AG09309 (cell line): ENCODE results near the gene ACOT6.
"Not testable (repeated sequence)": the region's sequence is repeated elsewhere in the genome, so short reads cannot be mapped to it uniquely, and the experiment has no call there.

Experiments used
- DNase-seq: peaks from one replicate; pipeline ENCODE4 v3.0.0-alpha.2; 2010; ENCODE audit warnings: low read depth
- H3K4me3 ChIP-seq: 2 replicates; pipeline ENCODE4 v1.5.1; 2011; ENCODE audit warnings: mild to moderate bottlenecking, low read depth, low read length, moderate library complexity; ENCODE audit not compliant: control insufficient read depth
- TF ChIP-seq, protein P1 (sequence below): IDR thresholded peaks from 2 replicates; pipeline ENCODE4 v1.5.1; 2011; ENCODE audit warnings: mild to moderate bottlenecking, low read depth, low read length, inconsistent platforms; ENCODE audit not compliant: insufficient read depth, control insufficient read depth; ENCODE audit errors: missing control alignments

Gene ACOT6

DNA sequence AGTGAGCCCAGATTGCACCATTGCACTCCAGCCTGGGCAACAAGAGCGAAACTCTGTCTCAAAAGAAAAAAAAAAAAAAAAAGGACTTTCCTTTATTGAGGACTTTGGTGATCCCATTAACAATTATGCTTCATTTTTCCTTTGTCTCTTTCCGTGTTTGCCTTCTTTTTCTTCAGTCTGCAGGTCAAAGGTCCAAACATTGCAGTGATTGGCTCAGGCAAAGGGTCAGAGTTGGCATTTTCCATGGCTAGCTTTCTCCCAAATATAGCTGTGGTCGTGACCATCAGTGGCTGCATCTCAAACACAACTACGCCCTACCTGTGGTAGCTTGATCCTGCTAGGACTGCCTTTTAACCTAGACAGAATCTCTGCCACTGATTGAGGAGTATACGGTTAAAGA, 25.5 kb downstream of the ACOT6 start:
- TF ChIP-seq, protein P1, sequence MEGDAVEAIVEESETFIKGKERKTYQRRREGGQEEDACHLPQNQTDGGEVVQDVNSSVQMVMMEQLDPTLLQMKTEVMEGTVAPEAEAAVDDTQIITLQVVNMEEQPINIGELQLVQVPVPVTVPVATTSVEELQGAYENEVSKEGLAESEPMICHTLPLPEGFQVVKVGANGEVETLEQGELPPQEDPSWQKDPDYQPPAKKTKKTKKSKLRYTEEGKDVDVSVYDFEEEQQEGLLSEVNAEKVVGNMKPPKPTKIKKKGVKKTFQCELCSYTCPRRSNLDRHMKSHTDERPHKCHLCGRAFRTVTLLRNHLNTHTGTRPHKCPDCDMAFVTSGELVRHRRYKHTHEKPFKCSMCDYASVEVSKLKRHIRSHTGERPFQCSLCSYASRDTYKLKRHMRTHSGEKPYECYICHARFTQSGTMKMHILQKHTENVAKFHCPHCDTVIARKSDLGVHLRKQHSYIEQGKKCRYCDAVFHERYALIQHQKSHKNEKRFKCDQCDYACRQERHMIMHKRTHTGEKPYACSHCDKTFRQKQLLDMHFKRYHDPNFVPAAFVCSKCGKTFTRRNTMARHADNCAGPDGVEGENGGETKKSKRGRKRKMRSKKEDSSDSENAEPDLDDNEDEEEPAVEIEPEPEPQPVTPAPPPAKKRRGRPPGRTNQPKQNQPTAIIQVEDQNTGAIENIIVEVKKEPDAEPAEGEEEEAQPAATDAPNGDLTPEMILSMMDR: no peak
- H3K4me3 ChIP-seq: no peak overlapping the region
- DNase-seq: no peak

DNA sequence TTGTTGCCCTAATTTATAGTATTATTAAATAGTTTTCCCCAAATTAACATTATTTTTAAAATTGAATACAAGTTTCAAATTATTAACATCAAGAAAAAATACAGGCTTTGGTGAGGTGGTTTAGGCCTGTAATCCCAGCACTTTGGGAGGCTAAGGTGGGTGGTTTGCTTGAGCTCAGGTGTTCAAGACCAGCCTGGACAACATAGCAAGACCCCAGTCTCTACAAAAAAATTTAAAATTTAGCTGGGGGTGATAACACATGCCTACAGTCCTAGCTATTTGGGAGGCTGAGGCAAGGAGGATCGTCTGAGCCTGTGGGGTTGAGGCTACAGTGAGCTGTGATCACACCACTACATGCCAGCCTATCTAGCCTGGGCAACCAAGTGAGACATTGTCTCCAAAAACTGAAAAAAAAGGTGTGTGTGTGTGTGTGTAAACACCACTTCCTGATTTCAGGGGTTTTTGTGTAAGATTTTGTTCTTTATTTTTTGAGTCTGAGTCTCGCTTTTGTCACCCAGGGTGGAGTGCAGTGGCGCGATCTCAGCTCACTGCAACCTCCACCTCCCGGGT, 28.6 kb downstream of the ACOT6 start:
- TF ChIP-seq, protein P1: no peak
- no peak overlapping the region for H3K4me3 ChIP-seq

DNA sequence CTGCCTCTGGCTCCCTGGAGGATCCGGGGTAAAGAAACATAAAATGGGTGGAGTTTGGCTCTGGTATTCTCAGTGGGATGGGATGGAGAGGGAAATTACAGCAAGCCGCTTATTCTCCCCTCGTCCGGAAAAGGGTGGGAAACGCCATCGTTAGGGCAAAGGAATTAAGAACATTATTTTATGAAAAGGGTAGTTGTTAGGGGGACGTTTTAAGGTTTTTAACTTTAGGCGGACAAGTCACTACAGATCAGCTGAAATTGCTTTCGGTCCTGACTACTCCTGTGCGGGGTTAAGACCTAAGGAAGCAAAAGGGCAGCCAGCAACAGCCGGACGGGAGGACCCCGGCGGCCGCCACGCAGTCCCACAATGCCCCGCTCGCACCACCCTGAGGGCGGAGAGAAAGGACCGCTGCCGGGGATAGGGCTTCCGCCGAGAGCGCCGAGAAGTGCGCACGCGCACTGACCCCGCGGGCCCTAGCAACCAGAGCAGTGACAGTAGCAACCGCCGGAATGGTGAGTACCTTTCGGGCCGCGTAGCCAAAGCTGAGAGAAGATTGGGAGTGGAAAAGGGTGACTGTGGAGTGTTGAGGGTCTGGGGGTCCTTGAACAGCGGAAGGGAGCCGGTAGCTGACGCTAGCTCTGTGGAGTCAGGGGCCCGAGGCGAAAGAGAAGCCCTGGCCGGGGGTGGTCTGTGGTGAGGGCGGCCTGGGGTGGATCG, 32.4 kb downstream of the ACOT6 start, which contains the start of gene DNAL1:
DNAL1 (plus strand) TSS at position 456 of the 717 bp plus-strand sequence; CDS start at position 510, 54 bp downstream.
- TF ChIP-seq, protein P1: no peak
- DNase-seq: peak; percentile 51

More for the DNA sequence above, 28.6 kb downstream of the ACOT6 start:
- no peak for DNase-seq

DNA sequence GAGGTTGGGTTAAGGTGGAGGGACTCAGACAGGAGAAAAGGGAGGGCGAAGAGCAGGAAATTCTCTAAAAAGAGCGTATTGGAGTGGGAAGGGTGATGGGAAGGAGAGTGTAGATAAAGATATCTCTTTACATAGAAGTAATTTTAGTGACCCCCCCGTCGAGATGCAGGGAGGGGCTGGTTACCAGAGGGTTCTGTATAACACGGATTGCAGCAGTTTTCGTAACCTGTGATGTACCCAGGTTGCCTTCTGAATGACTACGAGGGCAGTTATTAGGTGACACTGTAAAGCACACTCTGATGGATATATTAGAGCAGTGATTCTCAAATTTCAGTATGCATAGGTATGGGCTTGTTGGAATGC, 32.9 kb downstream of the ACOT6 start:
- TF ChIP-seq, protein P1: no peak
- peak overlapping the region; percentile 94 for H3K4me3 ChIP-seq

More for the DNA sequence above, 32.4 kb downstream of the ACOT6 start, which contains the start of gene DNAL1:
- H3K4me3 ChIP-seq: peak within 1 kb of the TSS; percentile 94

DNA sequence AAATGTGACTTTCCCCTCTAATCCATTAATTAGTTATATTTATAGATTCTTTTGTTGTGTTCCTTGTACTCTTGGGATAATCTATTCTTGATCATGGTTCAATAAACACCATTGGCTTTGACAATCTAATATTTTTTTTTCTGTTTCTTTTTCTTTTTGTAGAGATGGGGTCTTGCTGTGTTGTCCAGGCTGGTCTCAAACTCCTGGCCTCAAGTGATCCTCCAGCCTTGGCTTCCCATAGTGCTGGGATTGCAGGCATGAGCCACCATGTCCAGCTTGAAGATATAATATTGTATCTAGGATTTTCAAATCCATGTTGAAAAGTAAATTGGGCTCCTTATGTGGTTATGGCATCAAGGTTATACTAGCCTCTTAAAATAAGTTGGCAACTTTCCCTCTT, 38.7 kb downstream of the ACOT6 start:
- H3K4me3 ChIP-seq: no peak overlapping the region
- no peak for DNase-seq

More for the DNA sequence above, 32.9 kb downstream of the ACOT6 start:
- no peak for DNase-seq

DNA sequence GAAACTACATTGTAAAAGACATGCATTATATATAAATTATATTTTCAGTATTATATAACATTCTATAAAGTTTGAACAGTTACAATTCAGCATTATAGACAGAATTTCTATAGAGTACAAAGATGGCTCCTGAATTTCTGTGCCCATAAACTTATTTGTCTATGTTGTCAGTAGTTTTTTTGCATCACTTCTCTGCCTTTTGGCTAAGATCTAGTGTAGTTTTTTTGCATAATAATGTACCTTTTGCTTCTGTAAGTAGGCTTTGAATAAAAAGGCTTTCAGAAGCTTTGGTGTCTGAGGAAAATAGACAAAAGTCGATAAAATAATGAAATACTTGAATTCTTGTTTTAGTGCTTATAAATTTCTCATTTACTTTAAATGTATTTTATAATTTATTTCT, 43.5 kb downstream of the ACOT6 start:
- DNase-seq: no peak

More for the DNA sequence above, 38.7 kb downstream of the ACOT6 start:
- TF ChIP-seq, protein P1: no peak

DNA sequence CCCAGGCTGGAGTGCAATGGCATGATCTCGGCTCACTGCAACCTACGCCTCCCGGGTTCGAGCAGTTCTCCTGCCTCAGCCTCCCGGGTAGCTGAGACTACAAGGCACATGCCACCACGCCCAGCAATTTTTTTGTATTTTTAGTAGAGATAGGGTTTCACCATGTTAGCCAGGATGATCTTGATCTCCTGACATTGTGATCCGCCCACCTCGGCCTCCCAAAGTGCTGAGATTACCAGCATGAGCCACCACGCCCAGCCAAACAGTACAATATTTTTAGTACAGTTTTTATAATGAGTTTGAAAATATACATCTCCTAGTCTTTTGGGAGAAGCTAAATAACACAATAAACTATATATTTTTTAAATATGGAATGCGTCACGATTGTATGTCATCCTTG, 46.9 kb downstream of the ACOT6 start:
- not testable (repeated sequence) for H3K4me3 ChIP-seq, DNase-seq

More for the DNA sequence above, 43.5 kb downstream of the ACOT6 start:
- no peak overlapping the region for H3K4me3 ChIP-seq
- TF ChIP-seq, protein P1: no peak
